ENCODE data around the gene EXOC3L1. TPM values are rescaled to one million over a fixed set of nuclear protein-coding genes. Genes with fewer than 3 reads are reported as not detected.
A peak's percentile ranks its signal among the peaks of the same experiment; 100 is the strongest.

The EXOC3L1 gene
- total RNA-seq, 1 experiment from 2014 or later, result 0.63 TPM

DNA sequence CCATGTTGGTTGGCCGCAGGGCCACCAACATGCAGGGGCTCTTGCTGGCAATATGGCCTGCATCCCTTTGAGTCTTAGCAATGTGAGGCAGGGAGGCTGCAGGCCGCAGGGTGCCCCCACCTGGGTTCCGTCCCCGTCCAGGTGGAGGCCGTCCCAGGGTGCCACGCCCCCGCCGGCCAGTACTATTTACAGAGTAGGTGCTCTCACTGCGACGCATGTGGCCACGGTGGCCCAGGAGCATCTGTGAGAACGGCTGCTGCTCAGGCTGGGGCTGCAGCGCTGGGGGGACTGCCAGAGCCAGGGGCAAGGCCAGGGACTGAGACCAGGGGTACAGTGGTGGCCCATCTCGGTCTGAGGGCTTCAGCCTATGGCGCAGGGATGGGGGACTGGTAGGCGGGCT, 9.8 kb downstream of the EXOC3L1 start:
- DNase-seq (ENCODE audit: low read depth), result no peak

DNA sequence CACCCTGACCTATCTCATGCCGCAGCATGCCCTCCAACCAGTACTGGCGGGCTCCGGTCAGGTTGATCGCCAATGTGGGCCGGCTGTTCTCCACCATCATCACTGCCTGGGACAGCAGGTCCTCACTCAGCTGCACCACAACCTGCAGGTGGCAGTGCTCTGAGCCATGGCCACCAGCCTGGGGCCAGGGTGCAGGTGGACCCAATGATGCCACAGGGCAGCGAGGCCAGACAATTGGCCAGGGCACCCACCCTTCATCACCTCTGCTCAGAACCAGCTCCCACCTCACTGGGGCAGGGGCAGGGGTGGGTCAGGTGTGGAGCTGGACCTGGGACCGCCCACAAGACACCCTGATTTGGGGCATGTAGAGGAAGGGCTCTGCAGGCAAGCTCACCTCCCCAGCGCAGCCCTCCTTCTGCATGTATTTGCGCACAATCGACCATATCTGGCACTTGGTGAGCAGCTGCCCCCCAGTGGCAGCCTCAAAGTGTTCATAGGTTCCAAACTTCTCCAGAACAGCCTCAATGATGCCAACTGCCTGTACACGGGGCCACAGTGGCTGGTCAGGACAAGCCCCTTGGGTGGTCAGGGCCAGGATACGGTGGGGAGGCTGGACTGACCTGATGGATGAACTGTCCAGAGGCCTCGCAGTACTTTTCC, 10.4 kb downstream of the EXOC3L1 start:
- DNase-seq (ENCODE audit: low read depth), result no peak

DNA sequence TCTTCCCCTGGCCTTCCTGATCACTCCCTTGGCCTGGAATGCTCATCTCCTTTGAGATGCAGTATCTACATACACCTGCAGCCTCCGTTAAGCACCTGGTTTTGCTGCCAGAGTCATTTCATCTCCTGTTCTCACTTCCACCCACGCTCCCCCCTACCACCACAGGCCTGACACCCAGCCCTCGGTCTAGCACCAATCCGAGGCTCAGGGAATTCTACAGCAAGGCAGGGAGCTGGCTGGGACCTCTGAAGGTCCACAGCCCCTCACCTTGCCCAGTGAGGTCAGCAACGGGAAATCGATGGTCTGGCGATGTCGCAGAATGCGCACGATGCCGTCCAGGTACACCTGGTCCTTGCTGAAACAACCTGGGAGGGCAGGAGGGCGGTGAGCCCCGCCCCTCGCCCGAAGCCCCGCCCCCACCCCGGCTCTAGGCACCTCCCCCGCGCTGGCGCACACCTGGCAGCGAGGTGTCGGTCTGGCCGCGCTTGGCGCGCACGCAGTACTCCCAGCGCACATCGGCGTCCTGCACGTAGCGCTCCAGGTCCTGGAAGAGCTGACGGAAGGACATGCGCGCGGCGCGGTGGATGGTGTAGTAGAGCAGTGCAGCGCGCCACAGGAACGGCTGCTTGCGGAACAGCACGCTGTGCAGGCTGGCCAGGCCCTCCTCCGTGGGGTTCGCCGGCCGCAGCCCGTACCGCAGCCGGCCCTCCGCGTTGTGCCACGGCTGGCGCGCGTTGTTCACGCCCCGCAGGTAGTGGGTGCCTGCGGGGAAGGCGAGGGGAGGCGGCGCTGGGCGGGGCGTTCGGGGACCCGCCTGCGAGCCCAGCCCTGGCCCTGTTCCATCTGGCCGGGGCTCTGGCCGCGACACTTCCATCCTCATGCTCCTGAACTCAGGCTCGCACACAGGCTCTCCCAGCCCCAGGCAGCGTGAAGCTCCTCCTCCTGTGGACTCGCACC, 11.9 kb downstream of the EXOC3L1 start:
- DNase-seq (ENCODE audit: low read depth), result peak; percentile 39

DNA sequence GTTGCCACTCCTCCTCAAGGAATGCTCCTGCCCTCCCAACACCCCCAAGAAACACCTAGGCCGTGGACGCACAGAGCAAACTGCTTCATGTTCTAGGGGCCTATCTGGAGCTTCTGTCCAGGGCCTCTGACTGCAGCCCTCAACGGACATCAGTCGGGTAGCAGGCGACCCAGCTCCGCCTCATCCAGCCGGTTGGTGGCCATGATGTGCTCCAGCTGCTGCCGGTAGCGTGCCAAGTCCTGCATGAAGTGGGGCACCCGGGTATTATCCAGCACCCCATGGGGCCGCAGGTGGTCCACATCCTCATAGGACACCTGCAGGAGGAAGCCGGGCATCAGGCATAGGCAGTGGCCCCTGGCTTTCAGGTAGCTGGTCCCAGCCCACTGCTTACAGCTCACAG, 13.3 kb downstream of the EXOC3L1 start:
- DNase-seq (ENCODE audit: low read depth), result no peak

GRCh38 chr16:67174706-67175231, 15.2 kb downstream of the EXOC3L1 start:
- DNase-seq (ENCODE audit: low read depth), result no peak

GRCh38 chr16:67173808-67174705, 15.9 kb downstream of the EXOC3L1 start:
- peak; percentile 91 for DNase-seq (ENCODE audit: low read depth)

- no peak for DNase-seq (ENCODE audit: low read depth)
These were observed 16.6 kb downstream of the EXOC3L1 start for GRCh38 chr16:67173323-67173722.

GRCh38 chr16:67170949-67171649, 18.8 kb downstream of the EXOC3L1 start:
- DNase-seq (ENCODE audit: low read depth), result no peak

DNA sequence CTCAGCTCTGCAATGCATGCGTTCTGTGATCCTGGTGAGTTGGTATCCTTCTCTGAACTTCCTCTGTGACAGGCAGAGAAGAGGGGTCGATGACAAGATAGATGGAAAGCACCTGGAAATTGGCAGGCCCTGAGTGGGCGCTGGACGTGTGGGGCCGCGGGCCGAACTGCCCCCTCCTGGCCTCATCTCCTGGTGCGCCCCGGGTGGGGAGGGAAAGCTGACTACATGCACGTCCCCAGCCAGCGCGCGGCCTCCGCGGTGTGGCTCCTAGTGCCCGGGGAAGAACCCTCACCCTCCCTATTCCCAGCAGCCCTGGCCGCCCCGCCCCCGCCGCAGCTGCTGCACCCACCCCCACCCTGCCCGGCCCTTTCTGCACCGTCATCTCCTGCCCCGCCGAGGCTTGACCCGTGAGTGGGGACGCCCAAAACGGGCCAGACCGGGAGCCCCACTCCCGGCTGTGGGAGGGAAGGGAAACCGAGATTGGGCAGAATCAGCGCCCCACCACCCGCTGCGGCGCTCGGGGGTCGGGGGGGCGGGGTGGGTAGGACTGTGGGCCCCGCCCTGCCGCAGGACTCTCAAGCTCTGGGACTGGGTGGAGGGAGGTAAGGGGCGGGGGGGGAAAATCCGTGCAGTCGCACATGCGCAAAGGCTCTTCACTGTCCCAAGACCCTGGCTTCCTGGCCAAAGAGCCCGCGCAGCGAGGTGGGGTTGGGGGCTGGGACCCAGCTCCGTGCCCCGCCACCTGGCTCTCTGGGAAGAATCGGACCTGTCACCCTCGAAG, 19.6 kb downstream of the EXOC3L1 start, which contains the start of gene NOL3:
Gene NOL3, plus strand, starts transcription at position 371 of the 781 bp plus-strand sequence.
- DNase-seq (ENCODE audit: low read depth), result peak; percentile 82

DNA sequence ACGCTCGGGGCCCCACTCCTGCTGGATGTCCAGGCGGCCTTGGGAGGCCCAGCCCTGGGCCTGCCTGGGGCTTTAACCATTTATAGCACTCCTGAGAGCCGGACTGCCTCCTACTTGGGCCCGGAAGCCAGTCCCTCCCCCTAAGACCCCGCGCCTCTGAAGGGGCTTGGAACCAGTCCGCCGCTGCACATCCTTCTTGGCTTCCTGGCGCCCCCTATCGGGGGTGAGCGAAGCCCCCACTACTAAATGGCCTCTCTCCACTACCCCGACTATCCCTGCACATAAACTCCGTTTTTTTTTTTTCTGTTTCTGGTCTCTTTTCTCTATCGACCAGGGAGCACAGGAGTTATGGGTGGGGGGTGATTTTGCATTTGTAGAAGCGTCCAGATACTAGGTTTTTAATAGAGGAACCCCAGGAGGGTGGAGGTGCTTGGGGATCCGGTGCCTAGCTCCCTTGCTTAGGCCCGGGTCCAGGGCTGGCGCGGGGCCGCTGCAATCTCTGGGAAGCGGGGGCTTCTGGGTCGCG, 20.2 kb downstream of the EXOC3L1 start:
- peak; percentile 51 for DNase-seq (ENCODE audit: low read depth)

DNA sequence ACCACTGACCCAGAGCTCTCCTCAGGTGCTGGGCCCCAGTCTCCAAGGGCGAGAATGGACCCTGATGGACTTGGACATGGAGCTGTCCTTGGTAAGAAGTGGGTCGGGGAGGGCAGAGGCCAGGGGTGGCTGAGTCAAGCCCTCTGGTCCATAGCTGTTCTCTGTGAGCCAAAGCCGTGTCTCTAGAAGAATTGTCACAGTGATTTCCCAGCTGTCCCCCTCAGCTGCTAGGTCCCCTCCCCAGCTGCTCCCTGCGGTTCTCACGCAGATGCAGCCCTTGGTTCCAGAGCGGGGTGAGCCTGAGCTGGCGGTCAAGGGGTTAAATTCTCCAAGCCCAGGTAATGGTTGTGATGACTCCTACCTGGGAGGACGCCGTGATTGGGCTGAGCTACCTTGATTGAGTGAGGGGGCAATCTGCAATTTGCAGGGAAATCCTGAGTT, 20.9 kb downstream of the EXOC3L1 start:
- no peak for DNase-seq (ENCODE audit: low read depth)

DNA sequence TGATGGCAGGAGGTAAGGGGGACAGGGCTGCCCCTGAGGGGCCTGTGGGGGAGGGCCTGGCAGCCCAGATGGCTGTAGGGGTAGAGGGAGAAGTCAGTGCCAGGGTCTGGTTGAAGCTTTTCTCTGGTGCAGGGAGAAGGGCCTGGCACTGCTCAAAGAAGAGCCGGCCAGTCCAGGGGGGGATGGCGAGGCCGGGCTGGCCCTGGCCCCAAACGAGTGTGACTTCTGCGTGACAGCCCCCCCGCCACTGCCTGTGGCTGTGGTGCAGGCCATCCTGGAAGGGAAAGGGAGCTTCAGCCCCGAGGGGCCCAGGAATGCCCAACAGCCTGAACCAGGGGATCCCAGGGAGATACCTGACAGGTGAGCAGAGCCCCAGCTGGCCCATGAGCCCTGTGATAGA, 22.3 kb downstream of the EXOC3L1 start:
- DNase-seq (ENCODE audit: low read depth), result no peak

DNA sequence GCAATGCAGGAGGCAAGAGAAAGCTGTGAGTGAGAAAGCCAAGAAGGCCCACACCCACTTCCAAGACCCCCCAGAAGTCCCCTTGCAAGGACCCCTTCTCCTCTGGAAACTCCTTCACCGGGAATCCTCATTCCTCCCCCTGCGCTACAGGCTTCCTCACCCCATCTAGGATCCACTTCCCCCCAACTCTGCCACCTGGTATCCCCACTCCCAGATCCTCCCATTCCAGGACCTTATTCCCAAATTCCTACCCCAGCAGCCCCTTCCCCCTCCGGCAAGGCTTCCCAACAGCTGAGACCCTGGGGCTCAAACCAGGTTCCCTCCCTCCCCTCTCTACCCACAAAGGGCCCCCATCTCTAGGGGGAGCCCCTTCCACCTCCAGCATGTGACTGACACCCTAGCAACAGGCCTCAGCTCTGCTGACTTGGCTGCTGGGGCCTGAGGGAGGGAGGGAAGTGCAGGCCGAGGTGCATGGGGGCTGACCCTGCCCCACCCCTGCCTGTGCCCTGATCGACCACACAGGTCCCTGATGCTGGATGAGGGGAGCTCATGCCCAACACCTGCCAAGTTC, 23.3 kb downstream of the EXOC3L1 start:
- no peak for DNase-seq (ENCODE audit: low read depth)

DNA sequence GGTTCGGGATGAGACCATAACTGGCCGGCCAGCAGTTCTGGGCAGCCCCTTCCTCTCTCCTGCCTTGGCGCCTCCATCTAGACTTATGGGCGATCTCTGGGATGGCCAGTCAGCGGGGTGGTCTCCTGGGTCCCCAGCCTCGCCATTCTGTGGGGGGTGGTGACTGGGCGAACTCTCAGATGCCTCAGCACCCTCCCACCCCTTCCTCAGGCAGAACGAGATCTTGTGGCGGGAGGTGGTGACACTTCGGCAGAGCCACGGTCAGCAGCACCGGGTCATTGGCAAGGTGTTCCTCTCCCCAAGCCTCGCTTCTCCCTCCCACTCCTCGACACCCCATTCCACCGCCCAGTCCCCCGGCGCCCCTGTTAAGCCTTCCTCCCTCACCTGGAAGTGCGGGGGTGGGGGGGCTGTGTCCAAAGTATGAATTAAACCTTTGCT, 23.8 kb downstream of the EXOC3L1 start:
- DNase-seq (ENCODE audit: low read depth), result no peak

GRCh38 chr16:67165121-67166078, 24.5 kb downstream of the EXOC3L1 start:
- DNase-seq (ENCODE audit: low read depth), result no peak

DNA sequence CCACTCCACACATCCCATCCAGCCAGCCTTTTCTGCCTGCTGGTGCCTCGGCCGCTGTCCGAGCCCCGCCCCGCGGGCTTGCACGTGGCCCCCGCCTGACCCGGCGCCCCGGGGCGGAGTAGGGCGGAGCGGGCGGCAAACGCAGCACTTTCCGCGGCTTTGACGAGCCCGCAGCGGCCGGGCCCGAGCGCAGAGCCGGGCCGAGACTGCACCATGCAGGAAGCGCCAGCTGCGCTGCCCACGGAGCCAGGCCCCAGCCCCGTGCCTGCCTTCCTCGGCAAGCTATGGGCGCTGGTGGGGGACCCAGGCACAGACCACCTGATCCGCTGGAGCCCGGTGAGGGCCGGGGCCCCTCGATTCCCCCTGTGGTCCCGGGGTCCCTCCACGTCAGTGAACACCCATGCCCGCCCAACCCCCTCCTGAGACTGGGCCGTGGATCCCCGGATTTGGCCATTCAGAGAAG, 25.3 kb downstream of the EXOC3L1 start, which contains the start of gene HSF4:
Gene HSF4, plus strand, starts transcription at position 147 of the 463 bp plus-strand sequence. Its CDS starts 67 bp downstream, at position 214.
- DNase-seq (ENCODE audit: low read depth), result no peak

DNA sequence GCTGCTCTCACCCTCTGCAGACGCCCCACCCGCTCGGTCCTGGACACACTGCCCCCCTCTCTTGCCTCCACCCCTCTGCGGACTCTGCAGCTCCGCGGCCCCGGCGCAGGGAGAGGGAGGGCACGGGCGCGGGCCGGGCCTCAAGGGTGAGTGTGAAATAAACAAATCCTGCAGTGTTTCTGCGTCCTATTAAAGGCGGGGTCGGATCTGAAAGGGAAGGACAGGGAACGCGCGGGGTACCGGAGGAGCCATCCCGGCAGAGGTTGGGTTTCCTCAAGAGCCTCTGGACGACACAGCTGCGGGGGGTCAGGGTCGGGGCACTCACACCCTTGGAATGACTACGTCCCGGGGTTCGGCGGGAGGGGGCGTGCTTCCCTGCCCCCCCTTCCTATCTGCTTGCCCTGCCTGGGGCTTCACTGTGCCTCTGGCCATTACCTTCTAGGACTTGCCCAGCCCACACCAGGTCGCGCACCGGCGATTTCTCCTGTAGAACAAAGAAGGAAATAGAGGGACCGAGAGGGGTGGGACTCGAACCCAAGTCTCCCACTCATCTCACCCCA, 25.9 kb downstream of the EXOC3L1 start:
- DNase-seq (ENCODE audit: low read depth), result no peak

Measured in Daoy (cell line).